ENCODE measurements around the gene ARHGEF38. TPM values are rescaled to one million over a fixed set of nuclear protein-coding genes. Genes with fewer than 3 reads are reported as not detected.

The ARHGEF38 gene
- total RNA-seq, 1 donor from 2014 or later = not detected

- no peaks in the 10 kb centered on the region for H3K27me3 ChIP-seq
- DNase-seq (ENCODE audit: low spot score in 2 of 2) = no peak
- no peaks in the 10 kb centered on the region for H3K36me3 ChIP-seq
- no peak overlapping the region for H3K27ac ChIP-seq
- H3K4me1 ChIP-seq = no peaks in the 10 kb centered on the region
- no peaks in the 10 kb centered on the region for H3K9me3 ChIP-seq
- intact Hi-C loops (cut with DNase I) = no loop called here
- H3K4me3 ChIP-seq = no peak overlapping the region
- TF ChIP-seq, protein P1, sequence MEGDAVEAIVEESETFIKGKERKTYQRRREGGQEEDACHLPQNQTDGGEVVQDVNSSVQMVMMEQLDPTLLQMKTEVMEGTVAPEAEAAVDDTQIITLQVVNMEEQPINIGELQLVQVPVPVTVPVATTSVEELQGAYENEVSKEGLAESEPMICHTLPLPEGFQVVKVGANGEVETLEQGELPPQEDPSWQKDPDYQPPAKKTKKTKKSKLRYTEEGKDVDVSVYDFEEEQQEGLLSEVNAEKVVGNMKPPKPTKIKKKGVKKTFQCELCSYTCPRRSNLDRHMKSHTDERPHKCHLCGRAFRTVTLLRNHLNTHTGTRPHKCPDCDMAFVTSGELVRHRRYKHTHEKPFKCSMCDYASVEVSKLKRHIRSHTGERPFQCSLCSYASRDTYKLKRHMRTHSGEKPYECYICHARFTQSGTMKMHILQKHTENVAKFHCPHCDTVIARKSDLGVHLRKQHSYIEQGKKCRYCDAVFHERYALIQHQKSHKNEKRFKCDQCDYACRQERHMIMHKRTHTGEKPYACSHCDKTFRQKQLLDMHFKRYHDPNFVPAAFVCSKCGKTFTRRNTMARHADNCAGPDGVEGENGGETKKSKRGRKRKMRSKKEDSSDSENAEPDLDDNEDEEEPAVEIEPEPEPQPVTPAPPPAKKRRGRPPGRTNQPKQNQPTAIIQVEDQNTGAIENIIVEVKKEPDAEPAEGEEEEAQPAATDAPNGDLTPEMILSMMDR (IDR thresholded peaks at IDR 0.05) = no peak
These were observed 11.0 kb upstream of the ARHGEF38 start for GRCh38 chr4:105541420-105541819.

DNA sequence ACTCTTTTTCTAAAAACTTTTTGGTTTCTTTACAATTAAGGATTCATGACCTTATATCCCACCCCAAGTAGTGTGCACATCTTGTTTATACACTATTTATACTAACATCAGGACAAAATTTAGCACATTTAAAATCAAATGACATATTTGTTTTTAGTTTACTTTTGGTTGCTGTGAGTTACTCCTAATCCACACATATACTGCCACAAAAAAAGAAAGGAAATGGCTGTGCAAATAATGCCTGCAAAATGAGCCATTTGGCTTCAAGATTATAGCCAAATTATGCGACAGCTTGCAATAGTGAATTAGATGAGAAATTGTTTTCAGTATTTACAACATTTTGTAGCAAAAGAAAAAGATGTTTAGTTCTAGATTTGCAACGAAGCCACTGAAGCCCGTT lies 10.4 kb upstream of the ARHGEF38 start:
- Histone ChIP-seq H3K9me3 (no peaks in the 10 kb centered on the region), H3K4me3 (no peak overlapping the region), H3K4me1 (no peaks in the 10 kb centered on the region), H3K27me3 (no peaks in the 10 kb centered on the region), H3K27ac (no peak overlapping the region), H3K36me3 (no peaks in the 10 kb centered on the region)
- intact Hi-C loops (cut with DNase I) = no loop called here
- DNase-seq (ENCODE audit: low spot score in 2 of 2) = no peak
- TF ChIP-seq, protein P1 (IDR thresholded peaks at IDR 0.05) = no peak

DNA sequence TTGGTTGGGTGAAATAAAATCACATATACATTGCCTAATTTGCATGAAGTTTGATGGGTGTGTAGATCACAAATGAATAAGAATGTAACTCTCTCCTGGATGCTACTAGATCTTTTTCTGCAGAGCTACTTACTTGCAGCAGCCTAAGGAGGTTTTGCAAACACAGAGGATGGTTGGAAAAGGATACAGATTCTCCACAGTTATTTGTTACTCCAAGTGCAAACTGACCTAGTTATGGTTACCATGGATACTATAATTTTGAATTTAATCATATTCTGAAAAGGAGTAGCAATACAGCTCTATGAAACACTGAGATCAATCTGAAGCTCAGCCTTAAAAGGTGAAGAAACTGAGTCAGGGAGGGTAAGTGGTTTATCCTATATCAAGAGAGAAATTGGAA lies 9.1 kb upstream of the ARHGEF38 start:
- no peaks in the 10 kb centered on the region for H3K27me3 ChIP-seq
- TF ChIP-seq, protein P1 (IDR thresholded peaks at IDR 0.05) = no peak
- H3K36me3 ChIP-seq = no peaks in the 10 kb centered on the region
- intact Hi-C loops (cut with DNase I) = no loop called here
- no peak overlapping the region for H3K4me3 ChIP-seq
- H3K27ac ChIP-seq = no peak overlapping the region
- no peaks in the 10 kb centered on the region for H3K4me1 ChIP-seq
- no peaks in the 10 kb centered on the region for H3K9me3 ChIP-seq
- no peak for DNase-seq (ENCODE audit: low spot score in 2 of 2)

DNA sequence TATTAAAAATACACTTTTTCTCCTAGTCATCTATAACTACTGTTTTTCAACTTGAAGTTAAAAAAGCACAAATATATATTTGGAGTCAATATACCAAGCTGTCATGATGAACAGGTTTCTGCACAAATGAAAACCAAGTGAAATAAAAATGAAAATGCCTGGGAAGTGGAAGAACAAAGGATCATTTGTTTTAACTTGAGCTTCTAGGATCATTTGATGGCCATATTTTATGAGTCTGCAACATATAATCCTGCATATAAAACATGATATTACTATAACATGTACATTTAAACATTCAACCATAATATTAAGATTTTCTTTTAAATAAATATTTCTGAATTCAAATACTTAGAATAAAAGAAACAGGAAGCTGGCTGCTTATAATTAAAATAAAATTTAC lies 8.5 kb upstream of the ARHGEF38 start:
- no peak overlapping the region for H3K4me3 ChIP-seq
- H3K4me1 ChIP-seq = no peaks in the 10 kb centered on the region
- no peak overlapping the region for H3K27ac ChIP-seq
- no peaks in the 10 kb centered on the region for H3K27me3 ChIP-seq
- DNase-seq (ENCODE audit: low spot score in 2 of 2) = no peak
- H3K9me3 ChIP-seq = no peaks in the 10 kb centered on the region
- intact Hi-C loops (cut with DNase I) = no loop called here
- TF ChIP-seq, protein P1 (IDR thresholded peaks at IDR 0.05) = no peak
- H3K36me3 ChIP-seq = no peaks in the 10 kb centered on the region

DNA sequence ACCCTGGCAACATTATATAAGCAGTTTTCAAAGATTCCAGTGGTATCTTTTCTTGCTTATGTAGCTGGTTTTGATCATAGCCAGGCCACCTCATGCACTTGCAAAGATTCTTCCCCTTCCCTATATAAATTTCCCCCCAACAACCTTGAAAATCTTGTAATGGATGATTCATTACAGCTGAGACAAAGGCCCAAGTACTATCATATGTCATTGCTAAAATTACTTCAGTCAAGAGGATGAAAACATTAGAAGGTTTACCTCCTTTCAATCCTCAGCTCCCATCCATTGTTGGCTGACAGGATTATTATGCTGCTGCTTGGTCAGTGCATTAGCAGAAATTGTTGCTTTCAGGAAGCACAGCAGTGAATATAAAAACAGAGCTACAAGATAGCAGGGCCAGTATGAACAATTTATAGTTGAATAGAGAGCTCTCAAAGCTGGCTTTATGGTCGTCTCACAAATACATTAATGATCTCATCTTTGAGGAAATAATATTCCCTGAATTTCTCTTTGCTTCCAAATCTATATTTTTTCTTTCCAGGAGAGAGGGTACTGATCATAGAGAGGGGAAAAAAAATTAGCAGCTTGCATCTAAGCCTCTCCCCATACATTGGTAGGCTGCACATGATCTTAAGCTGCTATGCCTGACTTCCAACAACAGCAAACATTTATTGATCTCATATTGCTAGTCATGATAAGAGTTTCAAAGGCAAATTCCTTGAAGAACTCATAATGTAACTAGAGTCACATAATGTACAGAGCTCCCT lies 7.7 kb upstream of the ARHGEF38 start:
- intact Hi-C loops (cut with DNase I) = no loop called here
- no peak overlapping the region for H3K4me3 ChIP-seq
- H3K36me3 ChIP-seq = no peaks in the 10 kb centered on the region
- no peaks in the 10 kb centered on the region for H3K27me3 ChIP-seq
- no peak overlapping the region for H3K27ac ChIP-seq
- no peak for DNase-seq (ENCODE audit: low spot score in 2 of 2)
- TF ChIP-seq, protein P1 (IDR thresholded peaks at IDR 0.05) = no peak
- H3K4me1 ChIP-seq = no peaks in the 10 kb centered on the region
- H3K9me3 ChIP-seq = no peaks in the 10 kb centered on the region

Measured in ascending aorta (tissue), 2 donors.